Stimulated activated CD8-positive, alpha-beta memory T cell treated with anti-CD3 and anti-CD28 coated beads, Interleukin-12 subunit alpha, Interleukin-12 subunit beta, amount 100 ng/mL, for 4 hours (primary cell): ENCODE results near the gene CAPN11.

Experiments
- DNase-seq: peaks from one replicate; pipeline ENCODE4 v3.0.0-alpha.2; 2020; ENCODE audit warnings: low read depth

Gene CAPN11

GRCh38 chr6:44158770-44159228, at the start of gene CAPN11:
Gene CAPN11, plus strand, starts transcription at chr6:44158820. Its CDS starts 29 bp downstream, at chr6:44158849.
- DNase-seq, result no peak

GRCh38 chr6:44109212-44109611, 49.4 kb upstream of the CAPN11 start:
- DNase-seq, result no peak

GRCh38 chr6:44110005-44110676, 48.5 kb upstream of the CAPN11 start:
- DNase-seq, result no peak

GRCh38 chr6:44110966-44111365, 47.7 kb upstream of the CAPN11 start:
- no peak for DNase-seq

- no peak for DNase-seq
Measured at GRCh38 chr6:44111434-44112417, 46.9 kb upstream of the CAPN11 start.

DNA sequence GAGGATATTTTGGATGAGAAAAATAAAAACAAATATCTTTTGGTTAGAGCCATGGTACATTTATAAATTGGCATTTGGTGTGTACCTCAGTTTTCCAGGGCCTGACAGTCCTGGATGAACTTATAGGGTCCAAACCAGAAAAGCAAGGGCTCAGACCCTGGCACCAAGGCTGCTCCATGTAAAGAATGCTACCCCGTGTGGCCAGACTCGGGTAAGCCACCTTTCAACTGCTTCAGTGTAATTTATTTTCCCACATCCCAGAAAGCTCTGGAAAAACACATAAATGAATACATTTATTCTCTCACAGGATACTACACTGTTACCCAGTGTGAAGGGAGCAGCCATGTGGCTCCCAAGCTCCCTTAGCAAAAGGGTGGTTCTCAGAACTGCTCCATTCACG, 45.2 kb upstream of the CAPN11 start:
- DNase-seq, result no peak

- DNase-seq, result no peak
Measured at GRCh38 chr6:44115866-44116265, 42.8 kb upstream of the CAPN11 start.

- no peak for DNase-seq
Measured at GRCh38 chr6:44116641-44117382, 41.8 kb upstream of the CAPN11 start.

- DNase-seq, result no peak
Measured at GRCh38 chr6:44117397-44118128, 41.1 kb upstream of the CAPN11 start.

DNA sequence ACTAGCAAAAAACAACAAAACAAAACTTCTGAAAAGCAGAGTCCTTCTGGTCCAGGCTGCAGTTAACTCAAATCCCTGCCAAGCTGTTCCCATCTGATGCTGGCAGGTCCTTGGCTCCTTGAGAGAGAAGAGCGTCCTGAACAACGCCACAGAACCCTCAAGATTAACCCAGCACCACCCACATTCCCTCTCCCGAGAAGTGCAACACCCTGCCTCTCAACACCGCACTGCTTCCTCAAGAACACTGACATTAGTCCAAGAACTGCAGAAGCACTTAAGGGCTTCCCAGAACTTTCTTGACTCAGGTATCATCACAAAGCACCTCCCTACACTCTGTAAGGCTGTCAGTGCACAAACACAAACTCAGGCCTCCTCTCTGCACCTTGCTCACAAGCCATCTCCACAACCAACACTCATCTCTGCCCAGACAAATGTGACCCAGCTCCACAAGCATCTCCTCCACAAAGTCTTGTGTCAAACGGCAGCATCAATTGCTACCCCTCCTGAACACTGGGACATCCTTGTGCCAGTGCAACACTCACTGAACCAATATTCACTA, 38.8 kb upstream of the CAPN11 start:
- no peak for DNase-seq

GRCh38 chr6:44120692-44121443, 37.8 kb upstream of the CAPN11 start:
- no peak for DNase-seq

GRCh38 chr6:44122801-44123200, 35.8 kb upstream of the CAPN11 start:
- no peak for DNase-seq

DNA sequence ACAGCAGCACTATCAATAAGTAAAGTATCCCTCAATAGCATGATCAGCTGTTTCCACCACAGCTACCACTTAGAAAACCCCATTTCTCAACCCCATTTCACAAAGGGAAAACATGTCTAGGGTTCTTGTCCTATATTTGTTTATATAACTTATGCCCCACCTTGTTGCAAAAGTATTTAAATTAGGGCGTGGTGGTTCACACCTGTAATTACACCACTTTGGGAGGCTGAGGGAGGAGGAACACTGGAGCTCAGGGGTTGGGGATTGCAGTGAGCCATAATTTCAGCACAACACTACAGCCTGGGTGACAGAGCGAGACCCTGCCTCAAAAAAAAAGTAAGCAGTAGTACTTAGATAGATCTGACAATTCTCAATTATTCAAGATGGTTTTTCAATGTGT, 35.1 kb upstream of the CAPN11 start:
- DNase-seq, result no peak

DNA sequence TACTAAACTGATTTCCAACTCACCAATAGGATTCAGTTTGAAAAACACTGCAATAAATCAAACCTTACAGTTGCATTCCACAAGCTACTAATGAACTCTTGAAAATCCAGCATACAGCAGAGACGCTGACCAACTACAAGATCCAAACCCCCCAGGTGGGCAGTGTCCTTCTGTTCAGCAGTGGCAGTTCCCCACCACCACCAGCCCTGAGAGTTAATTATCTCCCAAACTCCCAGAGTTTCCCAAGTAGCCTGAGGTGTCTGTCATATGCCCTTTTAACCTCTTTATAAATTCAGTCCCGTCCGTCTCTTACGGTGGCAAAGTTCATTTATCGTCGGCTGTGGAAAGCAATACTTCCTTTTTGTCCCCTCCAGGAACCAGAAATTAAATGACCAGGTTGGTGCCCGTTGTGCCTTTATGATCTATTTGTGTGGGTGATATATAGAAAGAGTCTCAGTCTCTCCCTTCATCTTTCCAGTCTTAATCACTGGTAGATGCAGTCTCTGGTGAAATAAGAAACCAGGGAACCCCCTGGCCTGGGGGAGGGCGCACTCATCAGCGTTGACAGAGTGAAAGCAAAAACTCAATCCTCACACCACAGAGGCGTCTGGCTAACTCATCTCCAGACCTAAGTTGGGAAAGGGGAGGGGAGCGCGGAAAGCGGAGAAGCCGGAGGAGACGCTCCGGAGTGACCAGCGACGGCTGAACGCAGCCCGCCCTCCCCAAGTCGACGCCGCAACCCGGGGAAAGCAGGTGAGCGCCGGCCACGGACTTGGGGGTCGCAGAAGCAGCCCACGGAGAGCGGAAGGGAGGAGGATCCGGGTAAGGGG, 32.1 kb upstream of the CAPN11 start:
- peak; percentile 62 for DNase-seq

GRCh38 chr6:44127186-44128019, 31.2 kb upstream of the CAPN11 start, which contains the start of the genes MRPL14 and TMEM63B:
Gene MRPL14, minus strand, starts transcription at chr6:44127452. Its CDS starts 10,841 bp downstream, at chr6:44116611.
Gene TMEM63B, plus strand, starts transcription at chr6:44127554. Its CDS starts 7,031 bp downstream, at chr6:44134585.
- DNase-seq, result peak; percentile 91

DNA sequence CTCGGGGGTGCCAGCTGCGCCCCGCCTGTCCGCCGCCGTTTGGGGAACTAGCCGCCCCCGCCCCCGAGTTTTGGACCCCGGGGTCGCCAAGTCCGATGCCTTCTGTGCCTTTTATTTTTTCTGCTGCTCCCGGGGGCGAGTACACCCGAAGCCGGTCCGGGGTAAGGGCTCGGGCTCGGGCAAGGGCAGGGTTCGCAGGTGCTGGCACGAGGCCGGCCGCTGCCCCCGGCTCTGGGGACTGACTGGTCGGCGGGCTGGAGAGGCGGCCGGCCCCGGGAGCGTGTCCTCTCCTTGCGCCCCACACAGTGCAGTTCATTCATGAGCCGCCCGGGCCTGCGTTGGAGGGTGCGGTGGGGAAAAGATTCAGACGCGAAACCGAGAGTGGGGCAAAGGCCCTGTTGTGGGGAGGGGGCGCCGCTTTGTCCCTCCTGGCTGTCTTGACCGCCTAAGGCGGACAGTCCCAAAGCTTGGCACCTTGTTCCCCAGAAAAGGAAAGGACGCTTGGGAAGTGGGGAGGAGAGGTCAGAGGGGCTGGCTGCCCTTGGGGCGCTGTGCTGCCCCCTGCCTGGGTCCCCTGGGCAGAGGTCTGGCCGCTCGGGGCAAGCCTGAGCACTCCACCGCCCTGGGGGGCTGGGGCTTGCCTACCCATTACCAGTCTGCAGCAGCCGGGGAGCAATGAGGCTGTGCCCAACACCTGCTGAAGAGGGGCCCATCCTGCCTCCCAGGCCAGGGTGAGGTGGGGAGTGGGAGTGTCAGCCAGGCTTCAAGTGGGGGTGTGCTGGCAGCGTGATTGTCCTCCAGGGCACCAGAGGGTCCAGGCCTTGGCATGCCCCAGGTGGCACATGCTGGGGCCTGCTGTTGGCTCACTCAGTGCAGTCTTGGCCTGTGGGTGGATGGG, 30.4 kb upstream of the CAPN11 start:
- no peak for DNase-seq

GRCh38 chr6:44129841-44130322, 28.7 kb upstream of the CAPN11 start:
- no peak for DNase-seq
